Nephron (organoid): ENCODE results near the gene DAB1.

Experiments used
- H3K27ac Mint-ChIP-seq, 3 experiments: 2 replicates each; pipeline ENCODE4 v1.8.0; 2020; ENCODE audit warnings: mixed read lengths in 3 of 3, mild to moderate bottlenecking in 2 of 3, moderate library complexity in 1 of 3
- H3K27me3 Mint-ChIP-seq: 2 replicates; pipeline ENCODE4 v1.8.0; 2021; ENCODE audit warnings: low read depth, mild to moderate bottlenecking, moderate library complexity, mixed read lengths
- H3K36me3 Mint-ChIP-seq: 2 replicates; pipeline ENCODE4 v1.8.0; 2020; ENCODE audit warnings: low read depth, mixed read lengths
- H3K4me1 Mint-ChIP-seq: 2 replicates; pipeline ENCODE4 v1.8.0; 2020; ENCODE audit warnings: mixed read lengths
- H3K4me3 Mint-ChIP-seq, 3 experiments: 2 replicates each; pipeline ENCODE4 v1.8.0; 2020; ENCODE audit warnings: mild to moderate bottlenecking in 3 of 3, mixed read lengths in 3 of 3, moderate library complexity in 2 of 3
- H3K9me3 Mint-ChIP-seq: 2 replicates; pipeline ENCODE4 v1.8.0; 2020; ENCODE audit warnings: mixed read lengths
- TF ChIP-seq, protein P1 (sequence below), 3 experiments: fragments of 200-600 bp; sonication (generic); IDR thresholded peaks; one replicate each; pipeline ENCODE4 v1.5.0; 2021; ENCODE audit warnings: antibody characterized with exemption in 3 of 3; ENCODE audit not compliant: unreplicated experiment in 3 of 3

DAB1 gene

DNA sequence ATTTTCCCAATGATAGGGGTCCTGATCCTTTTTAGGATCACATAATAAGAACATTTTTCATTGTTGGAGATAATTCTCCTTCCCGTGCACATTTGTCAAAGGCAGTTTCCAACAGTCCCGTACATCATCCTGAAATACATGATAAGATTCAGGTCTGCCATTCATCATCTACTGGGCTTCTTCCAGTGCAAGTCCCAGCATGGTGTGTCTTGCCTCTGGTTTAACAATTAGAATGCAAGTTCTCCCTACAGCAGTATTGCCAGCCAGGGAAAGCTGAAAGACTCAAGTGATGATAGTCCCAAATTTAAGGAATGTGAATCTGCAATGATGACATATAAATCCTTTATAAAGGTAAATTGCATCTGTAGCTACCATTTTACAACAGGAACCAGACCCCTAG is 146.2 kb downstream of the DAB1 start:
- Mint-ChIP-seq H3K36me3 (no peaks in the 10 kb centered on the region), H3K27ac (no peak overlapping the region), H3K4me1 (peaks cover 1% of the 10 kb centered on the region), H3K27me3 (peaks cover 7% of the 10 kb centered on the region), H3K4me3 (no peak overlapping the region), H3K9me3 (no peaks in the 10 kb centered on the region)
- TF ChIP-seq, protein P1, sequence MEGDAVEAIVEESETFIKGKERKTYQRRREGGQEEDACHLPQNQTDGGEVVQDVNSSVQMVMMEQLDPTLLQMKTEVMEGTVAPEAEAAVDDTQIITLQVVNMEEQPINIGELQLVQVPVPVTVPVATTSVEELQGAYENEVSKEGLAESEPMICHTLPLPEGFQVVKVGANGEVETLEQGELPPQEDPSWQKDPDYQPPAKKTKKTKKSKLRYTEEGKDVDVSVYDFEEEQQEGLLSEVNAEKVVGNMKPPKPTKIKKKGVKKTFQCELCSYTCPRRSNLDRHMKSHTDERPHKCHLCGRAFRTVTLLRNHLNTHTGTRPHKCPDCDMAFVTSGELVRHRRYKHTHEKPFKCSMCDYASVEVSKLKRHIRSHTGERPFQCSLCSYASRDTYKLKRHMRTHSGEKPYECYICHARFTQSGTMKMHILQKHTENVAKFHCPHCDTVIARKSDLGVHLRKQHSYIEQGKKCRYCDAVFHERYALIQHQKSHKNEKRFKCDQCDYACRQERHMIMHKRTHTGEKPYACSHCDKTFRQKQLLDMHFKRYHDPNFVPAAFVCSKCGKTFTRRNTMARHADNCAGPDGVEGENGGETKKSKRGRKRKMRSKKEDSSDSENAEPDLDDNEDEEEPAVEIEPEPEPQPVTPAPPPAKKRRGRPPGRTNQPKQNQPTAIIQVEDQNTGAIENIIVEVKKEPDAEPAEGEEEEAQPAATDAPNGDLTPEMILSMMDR (IDR thresholded peaks at IDR 0.05; ENCODE audit: unreplicated experiment in 3 of 3): no peak

DNA sequence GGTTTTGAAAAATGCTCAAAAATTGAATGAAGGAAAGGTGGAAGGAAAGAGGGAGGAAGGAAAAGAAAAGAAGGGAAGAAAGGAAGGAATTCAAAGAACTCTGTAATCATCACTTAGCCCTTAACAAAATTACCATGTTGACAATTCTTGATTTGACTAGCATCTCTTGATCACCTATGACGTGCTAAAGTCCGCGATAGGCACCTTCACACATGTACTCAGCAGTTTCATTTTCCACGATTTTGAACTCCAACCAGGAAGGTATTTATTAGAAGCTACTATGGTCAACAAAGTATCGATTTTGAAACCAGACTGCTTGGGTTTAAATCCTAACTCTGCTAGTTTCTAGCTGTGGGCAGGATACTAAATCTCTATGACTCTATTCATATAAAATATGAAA is 146.9 kb downstream of the DAB1 start:
- TF ChIP-seq, protein P1 (IDR thresholded peaks at IDR 0.05; ENCODE audit: unreplicated experiment in 3 of 3): no peak
- no peak overlapping the region for H3K27ac Mint-ChIP-seq
- H3K4me1 Mint-ChIP-seq: no peaks in the 10 kb centered on the region
- peaks cover 7% of the 10 kb centered on the region for H3K27me3 Mint-ChIP-seq
- H3K9me3 Mint-ChIP-seq: no peaks in the 10 kb centered on the region
- no peak overlapping the region for H3K4me3 Mint-ChIP-seq
- no peaks in the 10 kb centered on the region for H3K36me3 Mint-ChIP-seq

DNA sequence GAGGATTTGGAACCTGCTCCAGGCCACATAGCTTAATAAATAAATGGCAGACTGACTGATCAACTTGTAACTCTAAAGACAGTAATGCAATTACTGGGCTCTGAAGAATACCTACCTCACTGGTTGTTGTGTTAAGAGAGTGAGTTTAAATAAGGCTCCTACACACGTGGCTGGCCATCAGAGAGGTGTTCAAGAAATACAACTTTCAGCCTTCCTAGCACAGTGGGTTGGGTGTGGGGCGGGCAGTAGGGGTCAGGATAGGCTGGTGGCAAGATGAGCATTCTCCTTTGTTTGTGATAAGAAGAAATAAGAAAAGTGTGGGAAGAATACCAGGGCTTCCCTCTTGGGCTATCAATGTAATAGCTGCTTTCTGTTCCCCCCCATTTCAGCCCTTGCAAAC is 151.3 kb downstream of the DAB1 start:
- TF ChIP-seq, protein P1 (IDR thresholded peaks at IDR 0.05; ENCODE audit: unreplicated experiment in 3 of 3): no peak
- no peak overlapping the region for H3K27ac Mint-ChIP-seq
- no peak overlapping the region for H3K4me3 Mint-ChIP-seq
- no peaks in the 10 kb centered on the region for H3K9me3 Mint-ChIP-seq
- no peaks in the 10 kb centered on the region for H3K36me3 Mint-ChIP-seq
- peaks cover 30% of the 10 kb centered on the region for H3K4me1 Mint-ChIP-seq
- H3K27me3 Mint-ChIP-seq: peaks cover 11% of the 10 kb centered on the region

DNA sequence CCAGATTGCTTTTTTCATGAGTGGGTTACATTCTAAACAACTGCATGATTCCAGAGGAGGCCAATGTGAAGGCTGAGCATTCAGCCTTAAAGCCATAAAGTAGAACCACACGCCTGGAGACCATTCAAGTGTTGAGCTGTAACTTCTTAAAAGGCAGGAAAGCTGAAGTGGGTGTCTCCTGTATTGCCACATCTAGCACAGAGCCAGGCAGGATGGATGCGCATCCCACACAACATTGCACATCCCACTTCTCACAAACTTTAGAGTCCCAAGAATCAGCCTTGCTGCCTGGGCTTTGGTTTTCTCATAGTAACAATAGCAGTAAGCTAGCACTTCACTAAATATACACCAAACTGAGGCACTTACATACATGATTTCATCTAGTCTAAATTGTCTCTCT is 151.7 kb downstream of the DAB1 start:
- no peak overlapping the region for H3K4me3 Mint-ChIP-seq
- no peaks in the 10 kb centered on the region for H3K9me3 Mint-ChIP-seq
- no peak overlapping the region for H3K27ac Mint-ChIP-seq
- TF ChIP-seq, protein P1 (IDR thresholded peaks at IDR 0.05; ENCODE audit: unreplicated experiment in 3 of 3): no peak
- peaks cover 11% of the 10 kb centered on the region for H3K27me3 Mint-ChIP-seq
- no peaks in the 10 kb centered on the region for H3K36me3 Mint-ChIP-seq
- peaks cover 30% of the 10 kb centered on the region for H3K4me1 Mint-ChIP-seq

DNA sequence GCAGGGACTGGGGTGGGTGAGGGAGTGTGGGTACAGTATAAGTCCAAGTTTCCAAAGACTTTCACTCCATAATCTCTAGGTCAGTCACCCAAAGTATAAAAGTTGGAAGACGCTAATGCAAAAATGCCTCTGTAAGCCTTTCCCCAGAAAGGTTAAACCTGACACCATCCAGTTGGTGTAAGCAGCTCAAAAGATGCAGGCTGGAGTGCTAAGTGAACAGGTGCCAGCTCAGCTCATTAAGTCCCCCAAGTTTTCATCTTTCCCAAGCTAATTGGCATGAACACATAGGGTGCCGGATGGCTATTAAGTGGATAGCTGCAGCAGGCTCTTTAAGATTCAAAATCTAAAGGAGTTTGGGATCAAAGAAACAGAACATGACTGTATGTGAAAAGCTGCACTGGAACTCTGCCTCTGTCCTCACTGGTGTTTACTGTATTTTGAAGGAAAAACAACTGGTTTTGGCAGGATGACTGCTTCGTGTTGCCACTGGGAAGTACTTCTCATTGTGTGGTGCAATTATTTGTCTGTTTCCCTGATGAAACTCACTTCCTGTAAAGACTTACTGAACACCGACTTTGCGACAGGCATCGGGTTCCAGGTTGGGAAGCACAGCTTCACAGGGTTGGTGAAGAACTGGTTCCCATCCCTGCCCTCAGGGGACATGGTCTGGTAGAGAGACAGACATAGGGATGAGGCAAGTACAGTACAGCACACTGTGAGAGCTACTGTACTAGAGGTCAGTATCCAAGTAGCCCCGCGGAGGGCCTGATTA is 152.7 kb downstream of the DAB1 start:
- no peak overlapping the region for H3K4me3 Mint-ChIP-seq
- H3K27ac Mint-ChIP-seq: no peak overlapping the region
- no peaks in the 10 kb centered on the region for H3K9me3 Mint-ChIP-seq
- TF ChIP-seq, protein P1 (IDR thresholded peaks at IDR 0.05; ENCODE audit: unreplicated experiment in 3 of 3): no peak
- peaks cover 11% of the 10 kb centered on the region for H3K27me3 Mint-ChIP-seq
- H3K4me1 Mint-ChIP-seq: peaks cover 30% of the 10 kb centered on the region
- no peaks in the 10 kb centered on the region for H3K36me3 Mint-ChIP-seq

DNA sequence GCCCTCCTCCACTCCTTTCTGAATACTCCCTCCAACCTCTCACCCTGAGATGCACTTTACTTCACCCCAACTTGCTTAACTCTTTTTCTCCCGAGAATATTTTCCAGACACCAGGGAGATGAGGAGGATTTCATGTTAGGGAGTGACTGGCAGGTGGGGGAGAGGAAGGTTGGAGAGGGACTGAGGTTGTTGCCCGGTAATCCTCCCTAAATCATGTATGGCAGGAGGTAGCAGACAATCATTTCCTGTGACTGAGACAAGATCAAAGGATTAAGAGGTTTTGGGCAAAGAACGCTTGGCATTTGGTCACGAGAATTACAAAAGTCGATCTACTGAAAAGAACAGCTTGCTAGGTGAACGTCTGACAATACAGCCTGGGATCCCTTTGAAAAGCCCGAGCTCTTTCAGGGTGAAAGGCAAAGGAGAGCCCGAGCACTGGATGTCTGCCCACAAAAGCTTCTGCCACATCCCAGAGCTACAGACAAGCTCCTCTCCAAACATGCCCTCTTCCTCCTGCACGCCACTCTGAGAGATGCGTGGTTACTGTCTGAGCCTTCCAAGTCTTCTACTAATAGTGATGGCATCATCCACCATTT is 154.1 kb downstream of the DAB1 start:
- TF ChIP-seq, protein P1 (IDR thresholded peaks at IDR 0.05; ENCODE audit: unreplicated experiment in 3 of 3): no peak
- Mint-ChIP-seq H3K27ac (no peak overlapping the region), H3K27me3 (peaks cover 11% of the 10 kb centered on the region), H3K36me3 (no peaks in the 10 kb centered on the region), H3K9me3 (no peaks in the 10 kb centered on the region), H3K4me1 (peaks cover 30% of the 10 kb centered on the region), H3K4me3 (no peak overlapping the region)
